ENCODE data around the gene CCDC146.

Gene CCDC146

GRCh38 chr7:77246026-77246640, 123.7 kb downstream of the CCDC146 start:
- no peaks in the 10 kb centered on the region for H3K36me3 Mint-ChIP-seq (ENCODE audit: low read depth)
- H3K27ac Mint-ChIP-seq, result peak overlapping the region in 1 of 3 experiments; percentile 25
- peaks cover 11% of the 10 kb centered on the region for H3K4me1 Mint-ChIP-seq
- no peak for TF ChIP-seq CTCF (IDR thresholded peaks at IDR 0.05; ENCODE audit: unreplicated experiment in 3 of 3)
- H3K4me3 Mint-ChIP-seq, result no peak overlapping the region
- H3K27me3 Mint-ChIP-seq (ENCODE audit: low read depth), result no peaks in the 10 kb centered on the region
- no peaks in the 10 kb centered on the region for H3K9me3 Mint-ChIP-seq

GRCh38 chr7:77247206-77247850, 124.9 kb downstream of the CCDC146 start:
- Mint-ChIP-seq H3K9me3 (no peaks in the 10 kb centered on the region), H3K27ac (no peak overlapping the region), H3K27me3 (ENCODE audit: low read depth) (peaks cover 4% of the 10 kb centered on the region), H3K4me1 (peaks cover 11% of the 10 kb centered on the region), H3K4me3 (no peak overlapping the region), H3K36me3 (ENCODE audit: low read depth) (no peaks in the 10 kb centered on the region)
- peak; percentile 62 to 87 (median 75) for TF ChIP-seq CTCF (IDR thresholded peaks at IDR 0.05; ENCODE audit: unreplicated experiment in 3 of 3)

GRCh38 chr7:77248154-77248553, 125.7 kb downstream of the CCDC146 start:
- TF ChIP-seq CTCF (IDR thresholded peaks at IDR 0.05; ENCODE audit: unreplicated experiment in 3 of 3), result no peak
- Mint-ChIP-seq H3K36me3 (ENCODE audit: low read depth) (no peaks in the 10 kb centered on the region), H3K4me3 (no peak overlapping the region), H3K27me3 (ENCODE audit: low read depth) (peaks cover 4% of the 10 kb centered on the region), H3K27ac (no peak overlapping the region), H3K4me1 (peaks cover 11% of the 10 kb centered on the region), H3K9me3 (no peaks in the 10 kb centered on the region)

- Mint-ChIP-seq H3K4me3 (no peak overlapping the region), H3K4me1 (peaks cover 14% of the 10 kb centered on the region), H3K9me3 (no peaks in the 10 kb centered on the region), H3K36me3 (ENCODE audit: low read depth) (no peaks in the 10 kb centered on the region), H3K27me3 (ENCODE audit: low read depth) (peaks cover 4% of the 10 kb centered on the region), H3K27ac (peak overlapping the region in 1 of 3 experiments; percentile 25)
- TF ChIP-seq CTCF (IDR thresholded peaks at IDR 0.05; ENCODE audit: unreplicated experiment in 3 of 3), result no peak
Observed at GRCh38 chr7:77252506-77252905, 130.1 kb downstream of the CCDC146 start.

- no peaks in the 10 kb centered on the region for H3K9me3 Mint-ChIP-seq
- no peak overlapping the region for H3K4me3 Mint-ChIP-seq
- H3K27ac Mint-ChIP-seq, result peak overlapping the region in 1 of 3 experiments; percentile 51
- no peaks in the 10 kb centered on the region for H3K36me3 Mint-ChIP-seq (ENCODE audit: low read depth)
- TF ChIP-seq CTCF (IDR thresholded peaks at IDR 0.05; ENCODE audit: unreplicated experiment in 3 of 3), result no peak
- peaks cover 4% of the 10 kb centered on the region for H3K27me3 Mint-ChIP-seq (ENCODE audit: low read depth)
- H3K4me1 Mint-ChIP-seq, result peaks cover 14% of the 10 kb centered on the region
Observed at GRCh38 chr7:77253151-77253550, 130.7 kb downstream of the CCDC146 start.

- peaks cover 23% of the 10 kb centered on the region for H3K4me1 Mint-ChIP-seq
- H3K36me3 Mint-ChIP-seq (ENCODE audit: low read depth), result peaks cover 2% of the 10 kb centered on the region
- peaks cover 4% of the 10 kb centered on the region for H3K27me3 Mint-ChIP-seq (ENCODE audit: low read depth)
Observed at GRCh38 chr7:77254429-77254828, 132.0 kb downstream of the CCDC146 start.

More at GRCh38 chr7:77254429-77254828, 132.0 kb downstream of the CCDC146 start:
- Mint-ChIP-seq H3K4me3 (no peak overlapping the region), H3K27ac (peak overlapping the region in 2 of 3 experiments; percentile 34 to 51), H3K9me3 (no peaks in the 10 kb centered on the region)
- TF ChIP-seq CTCF (IDR thresholded peaks at IDR 0.05; ENCODE audit: unreplicated experiment in 3 of 3), result no peak
